ENCODE data around the gene E2F7. TPM values are rescaled to one million over a fixed set of nuclear protein-coding genes. Genes with fewer than 3 reads are reported as not detected.

The E2F7 gene
- total RNA-seq, 1 donor from 2014 or later = 25.7 TPM

DNA sequence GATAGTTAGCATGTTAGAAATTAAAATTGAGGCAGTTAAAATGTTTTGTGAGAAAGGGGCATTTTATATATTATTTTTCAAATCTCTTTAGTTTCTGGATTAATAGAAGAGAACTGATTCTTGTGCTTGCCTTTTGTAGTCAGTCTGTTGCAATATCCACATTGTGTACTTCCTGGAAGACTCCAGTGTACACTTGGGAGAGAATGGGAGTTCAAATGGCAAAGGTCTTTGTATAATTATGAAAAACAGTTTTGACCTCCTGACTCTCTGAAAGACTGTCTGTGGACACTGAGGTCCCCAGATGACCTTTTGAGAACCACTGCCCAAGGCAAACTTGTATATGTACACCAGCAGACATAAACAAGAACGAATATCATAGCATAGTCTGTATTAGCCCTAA is 12.1 kb downstream of the E2F7 start:
- no peaks in the 10 kb centered on the region for H3K9me3 Mint-ChIP-seq
- H3K4me1 Mint-ChIP-seq = peaks cover 10% of the 10 kb centered on the region
- DNase-seq (ENCODE audit: low read depth, low spot score) = no peak
- TF ChIP-seq, protein P1, sequence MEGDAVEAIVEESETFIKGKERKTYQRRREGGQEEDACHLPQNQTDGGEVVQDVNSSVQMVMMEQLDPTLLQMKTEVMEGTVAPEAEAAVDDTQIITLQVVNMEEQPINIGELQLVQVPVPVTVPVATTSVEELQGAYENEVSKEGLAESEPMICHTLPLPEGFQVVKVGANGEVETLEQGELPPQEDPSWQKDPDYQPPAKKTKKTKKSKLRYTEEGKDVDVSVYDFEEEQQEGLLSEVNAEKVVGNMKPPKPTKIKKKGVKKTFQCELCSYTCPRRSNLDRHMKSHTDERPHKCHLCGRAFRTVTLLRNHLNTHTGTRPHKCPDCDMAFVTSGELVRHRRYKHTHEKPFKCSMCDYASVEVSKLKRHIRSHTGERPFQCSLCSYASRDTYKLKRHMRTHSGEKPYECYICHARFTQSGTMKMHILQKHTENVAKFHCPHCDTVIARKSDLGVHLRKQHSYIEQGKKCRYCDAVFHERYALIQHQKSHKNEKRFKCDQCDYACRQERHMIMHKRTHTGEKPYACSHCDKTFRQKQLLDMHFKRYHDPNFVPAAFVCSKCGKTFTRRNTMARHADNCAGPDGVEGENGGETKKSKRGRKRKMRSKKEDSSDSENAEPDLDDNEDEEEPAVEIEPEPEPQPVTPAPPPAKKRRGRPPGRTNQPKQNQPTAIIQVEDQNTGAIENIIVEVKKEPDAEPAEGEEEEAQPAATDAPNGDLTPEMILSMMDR (conservative IDR thresholded peaks at IDR 0.05) = no peak
- no peaks in the 10 kb centered on the region for H3K27me3 Mint-ChIP-seq (ENCODE audit: low read depth)
- no peak overlapping the region for H3K4me3 Mint-ChIP-seq
- H3K36me3 Mint-ChIP-seq (ENCODE audit: low read depth) = peaks cover 14% of the 10 kb centered on the region
- H3K27ac Mint-ChIP-seq (ENCODE audit: unreplicated experiment) = no peak overlapping the region

- no peak overlapping the region for H3K27ac Mint-ChIP-seq (ENCODE audit: unreplicated experiment)
- peaks cover 10% of the 10 kb centered on the region for H3K4me1 Mint-ChIP-seq
- H3K4me3 Mint-ChIP-seq = no peak overlapping the region
- DNase-seq (ENCODE audit: low read depth, low spot score) = no peak
- H3K36me3 Mint-ChIP-seq (ENCODE audit: low read depth) = peaks cover 13% of the 10 kb centered on the region
- no peaks in the 10 kb centered on the region for H3K9me3 Mint-ChIP-seq
- H3K27me3 Mint-ChIP-seq (ENCODE audit: low read depth) = no peaks in the 10 kb centered on the region
- TF ChIP-seq, protein P1 (conservative IDR thresholded peaks at IDR 0.05) = peak; percentile 90
Observed at GRCh38 chr12:77049767-77050353, 15.5 kb downstream of the E2F7 start.

- Mint-ChIP-seq H3K27ac (ENCODE audit: unreplicated experiment) (no peak overlapping the region), H3K4me1 (no peaks in the 10 kb centered on the region), H3K36me3 (ENCODE audit: low read depth) (peaks cover 10% of the 10 kb centered on the region), H3K4me3 (no peak overlapping the region), H3K27me3 (ENCODE audit: low read depth) (no peaks in the 10 kb centered on the region), H3K9me3 (no peaks in the 10 kb centered on the region)
- TF ChIP-seq, protein P1 (conservative IDR thresholded peaks at IDR 0.05) = no peak
- DNase-seq (ENCODE audit: low read depth, low spot score) = no peak
Observed at GRCh38 chr12:77047341-77048109, 17.8 kb downstream of the E2F7 start.

- no peaks in the 10 kb centered on the region for H3K4me1 Mint-ChIP-seq
- no peak for DNase-seq (ENCODE audit: low read depth, low spot score)
- H3K27ac Mint-ChIP-seq (ENCODE audit: unreplicated experiment) = no peak overlapping the region
- H3K4me3 Mint-ChIP-seq = no peak overlapping the region
- H3K9me3 Mint-ChIP-seq = no peaks in the 10 kb centered on the region
- peaks cover 17% of the 10 kb centered on the region for H3K36me3 Mint-ChIP-seq (ENCODE audit: low read depth)
- TF ChIP-seq, protein P1 (conservative IDR thresholded peaks at IDR 0.05) = no peak
- no peaks in the 10 kb centered on the region for H3K27me3 Mint-ChIP-seq (ENCODE audit: low read depth)
Observed at GRCh38 chr12:77046468-77046867, 18.9 kb downstream of the E2F7 start.

- no peaks in the 10 kb centered on the region for H3K4me1 Mint-ChIP-seq
- H3K4me3 Mint-ChIP-seq = no peak overlapping the region
- H3K36me3 Mint-ChIP-seq (ENCODE audit: low read depth) = peaks cover 28% of the 10 kb centered on the region
- no peaks in the 10 kb centered on the region for H3K9me3 Mint-ChIP-seq
- DNase-seq (ENCODE audit: low read depth, low spot score) = no peak
- H3K27ac Mint-ChIP-seq (ENCODE audit: unreplicated experiment) = no peak overlapping the region
- no peaks in the 10 kb centered on the region for H3K27me3 Mint-ChIP-seq (ENCODE audit: low read depth)
- TF ChIP-seq, protein P1 (conservative IDR thresholded peaks at IDR 0.05) = no peak
Observed at GRCh38 chr12:77045183-77045582, 20.2 kb downstream of the E2F7 start.

All from neural crest cell (in vitro differentiated cells).